Natural killer cell (primary cell): ENCODE results near the gene IER3IP1. TPM values are rescaled to one million over a fixed set of nuclear protein-coding genes. Genes with fewer than 3 reads are reported as not detected.

Experiments
- ATAC-seq, 3 donors: fragments of 150-1000 bp in 2 of 3; fragments of 200-7000 bp in 1 of 3; cut with Tn5 transposase; 1 replicate in 1 of 3; 2 replicates in 2 of 3; pipeline ENCODE4 v1.10.0; 2021; ENCODE audit warnings: mild to moderate bottlenecking in 2 of 3, moderate library complexity in 2 of 3
- DNase-seq, 2 donors: peaks; one replicate each; pipeline versions ENCODE4 v3.0.0 to v3.0.0-alpha.2; 2013 to 2021; ENCODE audit warnings: mixed read lengths in 1 of 2
- H3K27ac ChIP-seq: one replicate; pipeline ENCODE4 v1.5.1; 2013; ENCODE audit warnings: mild to moderate bottlenecking, low read length
- H3K27me3 ChIP-seq: one replicate; pipeline ENCODE4 v1.6.1; 2013; ENCODE audit warnings: low read length; ENCODE audit not compliant: control insufficient read depth, insufficient read depth
- H3K36me3 ChIP-seq: one replicate; pipeline ENCODE4 v1.6.1; 2013; ENCODE audit warnings: low read length; ENCODE audit not compliant: control insufficient read depth, insufficient read depth
- H3K4me1 ChIP-seq: one replicate; pipeline ENCODE4 v1.6.1; 2013; ENCODE audit warnings: low read length; ENCODE audit not compliant: control insufficient read depth, insufficient read depth
- H3K4me3 ChIP-seq: one replicate; pipeline ENCODE4 v1.5.1; 2013; ENCODE audit warnings: low read length
- H3K9me3 ChIP-seq: one replicate; pipeline ENCODE4 v1.6.1; 2013; ENCODE audit warnings: low read length; ENCODE audit not compliant: control insufficient read depth, insufficient read depth
- H3K27ac Mint-ChIP-seq, 2 donors: one replicate each; pipeline ENCODE4 v1.8.0; 2022; ENCODE audit warnings: mild to moderate bottlenecking in 2 of 2, mixed read lengths in 2 of 2, moderate library complexity in 1 of 2
- H3K27me3 Mint-ChIP-seq, 2 donors: one replicate each; pipeline ENCODE4 v1.8.0; 2022; ENCODE audit warnings: low read depth in 2 of 2, mixed read lengths in 2 of 2
- H3K36me3 Mint-ChIP-seq: one replicate; pipeline ENCODE4 v1.8.0; 2022; ENCODE audit warnings: mixed read lengths
- H3K4me1 Mint-ChIP-seq, 2 donors: one replicate each; pipeline ENCODE4 v1.8.0; 2022; ENCODE audit warnings: mixed read lengths in 2 of 2
- H3K4me3 Mint-ChIP-seq: one replicate; pipeline ENCODE4 v1.8.0; 2022; ENCODE audit warnings: mild to moderate bottlenecking, moderate library complexity, mixed read lengths
- H3K9me3 Mint-ChIP-seq, 2 donors: one replicate each; pipeline ENCODE4 v1.8.0; 2022; ENCODE audit warnings: mixed read lengths in 2 of 2
- WGBS: methylation state at CpG from one replicate; pipeline ENCODE4 v1.1.7; 2013; ENCODE audit warnings: missing lambda C conversion rate; ENCODE audit not compliant: insufficient coverage; 5-methylcytosine and 5-hydroxymethylcytosine counted together
- intact Hi-C: fragments of 100-400 bp; cut with micrococcal nuclease; formaldehyde crosslinking; loops from one replicate; pipeline ENCODE4 v1.14.2; 2022
- total RNA-seq, 4 donors: library from RNA; stranded (reverse); fragments of 120-200 nt in 1 of 4; gene quantifications; one replicate each; pipeline versions ENCODE4 v1.2.3 to v1.2.4, GENCODE V29; 2013 to 2022
- TF ChIP-seq, protein P1 (sequence below): fragments of 200-600 bp; IDR thresholded peaks from one replicate; pipeline ENCODE4 v1.8.0; 2022; ENCODE audit warnings: antibody characterized with exemption

IER3IP1 gene
- total RNA-seq, 3 donors from 2014 or later (not counting 1 experiment from before 2014, with no cell fraction given), result 6.1 to 8.7 (median 8.4) TPM

DNA sequence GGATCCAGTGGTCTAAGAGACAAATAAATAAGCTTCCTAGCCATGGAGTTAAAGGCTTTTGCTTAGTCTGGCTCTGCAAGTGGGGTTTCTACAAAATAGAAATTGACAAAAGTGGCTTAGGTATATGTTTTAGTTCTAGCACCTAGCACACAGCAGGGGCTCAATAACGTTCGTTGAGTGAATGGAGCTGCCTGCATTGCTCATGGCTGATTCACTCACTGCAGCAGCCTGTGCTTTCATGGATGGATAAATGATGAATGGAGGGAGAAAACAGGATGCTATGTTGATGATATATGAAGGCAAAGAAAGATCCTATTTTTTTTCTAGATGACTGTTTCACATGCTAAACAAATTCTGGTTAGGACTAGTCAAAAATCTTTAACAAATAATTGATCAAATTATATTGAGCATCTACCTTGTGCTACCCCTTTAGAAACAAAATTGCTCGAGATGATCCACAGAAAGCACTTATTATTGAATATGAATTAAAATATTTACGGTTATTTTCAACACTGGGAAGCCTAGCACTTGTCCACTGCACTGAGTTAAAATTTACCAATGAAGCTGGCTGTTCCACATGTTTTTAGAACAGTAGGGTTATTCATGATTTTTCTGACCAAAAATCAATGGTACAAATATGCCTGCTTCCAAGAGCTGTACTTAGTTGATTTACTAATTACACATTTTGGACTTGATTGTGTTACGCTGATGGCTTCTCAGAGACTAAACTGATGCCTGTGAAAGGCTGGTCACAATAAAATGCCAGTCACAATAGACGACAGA is 65.5 kb downstream of the IER3IP1 start:
- no peak overlapping the region for H3K27ac Mint-ChIP-seq
- H3K4me1 Mint-ChIP-seq, result no peaks in the 10 kb centered on the region
- H3K36me3 Mint-ChIP-seq, result peaks cover 35% of the 10 kb centered on the region
- intact Hi-C loops, result no loop called here
- Histone ChIP-seq H3K27me3 (no peaks in the 10 kb centered on the region), H3K27ac (no peak overlapping the region), H3K36me3 (peaks cover 49% of the 10 kb centered on the region), H3K4me3 (no peak overlapping the region), H3K4me1 (no peaks in the 10 kb centered on the region), H3K9me3 (no peaks in the 10 kb centered on the region)
- WGBS, result 92% methylated on average over 5 of the region's 6 CpGs
- H3K9me3 Mint-ChIP-seq, result no peaks in the 10 kb centered on the region
- H3K27me3 Mint-ChIP-seq, result no peaks in the 10 kb centered on the region
- DNase-seq, result no peak
- TF ChIP-seq, protein P1, sequence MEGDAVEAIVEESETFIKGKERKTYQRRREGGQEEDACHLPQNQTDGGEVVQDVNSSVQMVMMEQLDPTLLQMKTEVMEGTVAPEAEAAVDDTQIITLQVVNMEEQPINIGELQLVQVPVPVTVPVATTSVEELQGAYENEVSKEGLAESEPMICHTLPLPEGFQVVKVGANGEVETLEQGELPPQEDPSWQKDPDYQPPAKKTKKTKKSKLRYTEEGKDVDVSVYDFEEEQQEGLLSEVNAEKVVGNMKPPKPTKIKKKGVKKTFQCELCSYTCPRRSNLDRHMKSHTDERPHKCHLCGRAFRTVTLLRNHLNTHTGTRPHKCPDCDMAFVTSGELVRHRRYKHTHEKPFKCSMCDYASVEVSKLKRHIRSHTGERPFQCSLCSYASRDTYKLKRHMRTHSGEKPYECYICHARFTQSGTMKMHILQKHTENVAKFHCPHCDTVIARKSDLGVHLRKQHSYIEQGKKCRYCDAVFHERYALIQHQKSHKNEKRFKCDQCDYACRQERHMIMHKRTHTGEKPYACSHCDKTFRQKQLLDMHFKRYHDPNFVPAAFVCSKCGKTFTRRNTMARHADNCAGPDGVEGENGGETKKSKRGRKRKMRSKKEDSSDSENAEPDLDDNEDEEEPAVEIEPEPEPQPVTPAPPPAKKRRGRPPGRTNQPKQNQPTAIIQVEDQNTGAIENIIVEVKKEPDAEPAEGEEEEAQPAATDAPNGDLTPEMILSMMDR, result no peak
- ATAC-seq, result no peak
- no peak overlapping the region for H3K4me3 Mint-ChIP-seq

DNA sequence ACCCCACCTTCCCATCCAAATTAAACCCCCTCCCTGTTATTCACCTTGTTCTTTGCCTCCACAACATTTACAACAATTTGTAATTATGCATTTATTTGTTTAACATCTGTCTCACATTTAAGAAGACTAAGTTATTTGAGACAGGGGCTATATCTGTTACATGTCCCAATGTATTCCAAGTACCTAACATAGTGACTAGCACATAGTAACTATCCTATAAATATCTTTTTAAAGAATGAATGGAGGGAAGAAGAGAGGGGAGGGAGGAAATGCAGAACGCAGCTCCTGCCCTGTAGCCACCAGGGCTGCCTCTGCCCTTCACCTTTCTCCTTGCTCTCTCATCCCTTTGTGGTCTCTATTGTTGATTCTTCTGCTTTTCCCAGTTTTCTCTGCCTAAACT is 66.4 kb downstream of the IER3IP1 start:
- ATAC-seq, result no peak
- Histone ChIP-seq H3K9me3 (no peaks in the 10 kb centered on the region), H3K27me3 (no peaks in the 10 kb centered on the region), H3K27ac (no peak overlapping the region), H3K4me1 (no peaks in the 10 kb centered on the region), H3K36me3 (peaks cover 51% of the 10 kb centered on the region), H3K4me3 (no peak overlapping the region)
- Mint-ChIP-seq H3K4me3 (no peak overlapping the region), H3K27ac (no peak overlapping the region), H3K9me3 (no peaks in the 10 kb centered on the region), H3K27me3 (no peaks in the 10 kb centered on the region), H3K36me3 (peaks cover 30% of the 10 kb centered on the region), H3K4me1 (no peaks in the 10 kb centered on the region)
- intact Hi-C loops, result no loop called here
- WGBS, result 100% methylated on average over 1 of the region's 1 CpG
- TF ChIP-seq, protein P1, result no peak
- no peak for DNase-seq

DNA sequence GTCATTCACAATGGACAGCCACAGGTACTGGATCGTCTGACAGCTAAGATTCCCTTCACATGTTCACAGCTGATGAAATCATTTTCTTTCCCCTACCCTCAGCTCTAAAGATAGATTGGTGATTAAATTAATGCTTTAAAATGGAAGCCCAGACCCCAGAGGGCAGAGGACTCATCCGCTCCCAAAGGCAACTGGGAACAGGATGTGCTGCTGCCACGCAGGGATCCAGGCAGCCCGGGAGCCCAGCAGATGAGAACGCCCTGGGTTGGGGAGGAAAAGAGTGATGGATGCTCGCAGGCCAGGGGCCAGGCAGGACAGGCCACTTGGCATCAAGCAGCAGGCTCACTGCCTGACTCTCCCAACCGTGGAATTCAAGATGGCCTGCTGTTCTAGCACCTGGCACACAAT is 67.2 kb downstream of the IER3IP1 start:
- TF ChIP-seq, protein P1, result no peak
- Histone ChIP-seq H3K27ac (no peak overlapping the region), H3K36me3 (peaks cover 46% of the 10 kb centered on the region), H3K4me3 (no peak overlapping the region), H3K27me3 (no peaks in the 10 kb centered on the region), H3K4me1 (no peaks in the 10 kb centered on the region), H3K9me3 (no peaks in the 10 kb centered on the region)
- Mint-ChIP-seq H3K9me3 (no peaks in the 10 kb centered on the region), H3K4me3 (no peak overlapping the region), H3K36me3 (peaks cover 30% of the 10 kb centered on the region), H3K27me3 (no peaks in the 10 kb centered on the region), H3K4me1 (no peaks in the 10 kb centered on the region), H3K27ac (no peak overlapping the region)
- WGBS, result 97% methylated on average over 6 of the region's 7 CpGs
- ATAC-seq (no peak), DNase-seq (no peak)
- intact Hi-C loops, result no loop called here

DNA sequence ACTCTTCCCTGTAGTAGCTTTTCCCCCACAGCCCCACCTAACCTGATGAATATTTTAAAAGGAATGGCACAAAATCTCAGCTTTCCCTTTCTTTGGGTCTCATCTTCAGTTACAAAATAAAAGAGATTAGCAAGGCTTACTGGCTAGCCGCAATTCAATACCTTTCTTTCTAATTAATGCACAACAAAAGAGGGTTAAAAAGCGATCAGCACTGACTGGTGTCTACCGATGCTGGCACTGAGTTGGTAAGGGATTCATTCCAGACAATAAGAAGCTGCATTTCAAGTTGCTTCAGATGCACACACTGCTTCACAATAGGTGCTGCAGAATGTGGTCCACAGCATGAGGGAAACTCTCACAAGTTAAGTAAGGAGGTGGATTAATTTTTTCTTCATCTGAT is 67.8 kb downstream of the IER3IP1 start:
- H3K4me1 Mint-ChIP-seq, result no peaks in the 10 kb centered on the region
- H3K4me3 Mint-ChIP-seq, result no peak overlapping the region
- WGBS, result 93% methylated on average over 3 of the region's 3 CpGs
- peaks cover 30% of the 10 kb centered on the region for H3K36me3 Mint-ChIP-seq
- intact Hi-C loops, result no loop called here
- Histone ChIP-seq H3K27me3 (no peaks in the 10 kb centered on the region), H3K27ac (no peak overlapping the region), H3K4me3 (no peak overlapping the region), H3K4me1 (no peaks in the 10 kb centered on the region), H3K36me3 (peaks cover 42% of the 10 kb centered on the region), H3K9me3 (no peaks in the 10 kb centered on the region)
- no peak for DNase-seq
- no peaks in the 10 kb centered on the region for H3K27me3 Mint-ChIP-seq
- TF ChIP-seq, protein P1, result no peak
- no peak overlapping the region for H3K27ac Mint-ChIP-seq
- no peak for ATAC-seq
- no peaks in the 10 kb centered on the region for H3K9me3 Mint-ChIP-seq
